H1 (cell line): Measurements from ENCODE around the gene TEX38. TPM values are rescaled to one million over a fixed set of nuclear protein-coding genes. Genes with fewer than 3 reads are reported as not detected.

ENCODE experiments used
- BACH1 ChIP-seq: IDR thresholded peaks from 2 replicates; pipeline ENCODE4 v1.6.1; 2012; ENCODE audit warnings: low read length, improper control_type of control experiment
- BCL11A ChIP-seq, 2 experiments: IDR thresholded peaks; one replicate each; pipeline ENCODE4 v1.6.1; 2011; ENCODE audit warnings: low read depth in 2 of 2, low read length in 2 of 2, mild to moderate bottlenecking in 2 of 2
- CBX5 ChIP-seq: fragments of 300-800, 300-1000 bp; sonication (generic); IDR thresholded peaks from 2 replicates; pipeline ENCODE4 v1.7.1; 2016; ENCODE audit warnings: antibody characterized with exemption, low read length, low read depth
- CBX8 ChIP-seq: fragments of 300-800, 300-1000 bp; sonication (generic); IDR thresholded peaks from 2 replicates; pipeline ENCODE4 v1.7.1; 2016; ENCODE audit warnings: low read depth, low read length, borderline replicate concordance
- FOSL1 ChIP-seq: IDR thresholded peaks from 2 replicates; pipeline ENCODE4 v1.6.1; 2011; ENCODE audit warnings: mild to moderate bottlenecking, low read depth, low read length, moderate library complexity; ENCODE audit not compliant: insufficient read depth
- KDM4A ChIP-seq: IDR thresholded peaks from one replicate; pipeline ENCODE4 v1.7.1; 2012; ENCODE audit warnings: low read depth, mild to moderate bottlenecking, moderate library complexity, low read length, inconsistent platforms; ENCODE audit not compliant: severe bottlenecking
- MAFK ChIP-seq: IDR thresholded peaks from 2 replicates; pipeline ENCODE4 v1.6.1; 2012; ENCODE audit warnings: low read depth, mild to moderate bottlenecking, improper control_type of control experiment, low read length
- SIX5 ChIP-seq: IDR thresholded peaks from 2 replicates; pipeline ENCODE4 v1.6.1; 2011; ENCODE audit warnings: mild to moderate bottlenecking, low read depth, low read length
- SP4 ChIP-seq: IDR thresholded peaks from 2 replicates; pipeline ENCODE4 v1.6.1; 2012; ENCODE audit warnings: low read length, inconsistent platforms
- TAF1 ChIP-seq: IDR thresholded peaks from 2 replicates; pipeline ENCODE4 v1.6.1; 2011; ENCODE audit warnings: mild to moderate bottlenecking, low read depth, low read length
- TBP ChIP-seq: IDR thresholded peaks from 2 replicates; pipeline ENCODE4 v1.6.1; 2011; ENCODE audit warnings: low read depth, low read length, improper control_type of control experiment
- polyA plus RNA-seq, 7 experiments: library from polyadenylated mRNA; depleted of rRNA in 3 of 7; stranded (reverse) in 5 of 7; unstranded in 2 of 7; fragments of >200 nt in 5 of 7; fragments of 200-250 nt in 2 of 7; gene quantifications; 1 replicate in 5 of 7; 2 replicates in 1 of 7; 4 replicates in 1 of 7; pipeline versions ENCODE4 v1.2.1 to v1.2.3, GENCODE V29; 2011 to 2013; ENCODE audit warnings: missing spikeins in 2 of 7, mixed read lengths in 2 of 7
- total RNA-seq: library from RNA; stranded (reverse); fragmentation: NEBNext Ultra II Directional; extraction: Animal tissue kit (Norgen Biotek cat#: 25700); gene quantifications from 2 replicates; pipeline ENCODE4 v1.2.1, GENCODE V29; 2021
- TF ChIP-seq, protein P1 (sequence below): IDR thresholded peaks from 2 replicates; pipeline ENCODE4 v1.6.1; 2011; ENCODE audit warnings: low read length, improper control_type of control experiment

The TEX38 gene
- total and polyA plus RNA-seq, 2 of the 8 experiments (the other 6 are each of a cell fraction or from before 2014, with no cell fraction given): 0.33 TPM; not detected in 1

DNA sequence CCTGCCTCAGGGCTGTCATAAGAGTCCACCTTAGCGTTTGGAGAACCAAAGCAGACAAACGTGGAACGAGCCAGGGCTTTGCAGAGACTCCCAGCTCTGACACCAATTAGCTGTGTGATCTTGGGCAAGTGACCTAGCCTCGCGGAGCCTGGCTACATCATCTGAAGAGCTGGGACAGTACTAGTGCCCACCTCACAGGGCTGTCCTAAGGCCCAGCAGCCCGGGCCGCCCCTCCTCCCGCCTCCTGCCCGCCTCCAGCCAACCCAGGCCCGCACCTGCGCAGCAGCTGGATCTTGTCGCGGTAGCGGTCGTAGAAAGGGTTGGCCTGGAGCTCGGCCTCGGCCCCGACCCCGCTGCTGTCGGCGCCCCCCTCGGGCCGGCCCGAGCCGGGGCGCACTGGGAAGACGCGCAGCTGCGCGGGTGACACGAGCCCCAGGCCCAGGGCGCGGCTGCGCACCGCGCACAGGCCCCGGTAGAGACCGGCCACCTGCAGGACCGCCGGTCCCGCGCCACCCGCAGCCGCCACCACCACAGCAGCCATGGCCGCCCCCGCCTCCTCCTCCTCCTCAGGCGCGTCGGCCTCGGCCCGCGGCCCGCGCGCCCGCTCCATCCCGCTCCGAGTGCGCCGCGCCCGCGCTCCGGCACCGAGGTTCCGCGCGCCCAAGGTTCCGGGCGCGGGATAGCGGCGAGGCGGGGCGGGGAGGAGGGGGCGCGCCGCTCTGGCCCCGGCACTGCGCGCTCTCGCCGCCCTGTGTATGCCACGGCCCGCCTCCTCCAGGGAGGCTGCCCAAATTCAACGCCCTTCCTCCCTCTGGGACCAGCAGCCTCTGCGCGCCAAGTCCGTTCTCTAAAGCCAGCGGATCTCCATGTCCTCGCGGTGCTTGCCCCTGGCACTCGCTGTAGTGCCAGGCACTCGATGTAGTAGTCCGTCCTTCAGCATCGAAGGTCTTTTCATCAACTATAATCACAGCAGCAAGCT is 3.6 kb upstream of the TEX38 start, which contains the start of gene ATPAF1 (continued):
- TF ChIP-seq SIX5 (no peak), MAFK (no peak), TBP (peak; percentile 54), BCL11A (IDR thresholded peaks at IDR 0.05; ENCODE audit: low read depth in 2 of 2, low read length in 2 of 2) (no peak), KDM4A (peak; percentile 87), FOSL1 (0 out of 2 replicates have a peak, but pooled peaks have one; percentile 45), BACH1 (no peak), CBX8 (no peak), CBX5 (no peak), SP4 (no peak), TAF1 (peak; percentile 91)
- TF ChIP-seq, protein P1, sequence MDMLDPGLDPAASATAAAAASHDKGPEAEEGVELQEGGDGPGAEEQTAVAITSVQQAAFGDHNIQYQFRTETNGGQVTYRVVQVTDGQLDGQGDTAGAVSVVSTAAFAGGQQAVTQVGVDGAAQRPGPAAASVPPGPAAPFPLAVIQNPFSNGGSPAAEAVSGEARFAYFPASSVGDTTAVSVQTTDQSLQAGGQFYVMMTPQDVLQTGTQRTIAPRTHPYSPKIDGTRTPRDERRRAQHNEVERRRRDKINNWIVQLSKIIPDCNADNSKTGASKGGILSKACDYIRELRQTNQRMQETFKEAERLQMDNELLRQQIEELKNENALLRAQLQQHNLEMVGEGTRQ: no peak
